ENCODE data around the gene NPHP4.
"Not testable (repeated sequence)": the region's sequence is repeated elsewhere in the genome, so short reads cannot be mapped to it uniquely, and the experiment has no call there.

The NPHP4 gene

GRCh38 chr1:6022193-6022592 lies 30.0 kb upstream of the NPHP4 start:
- DNase-seq: no peak

- DNase-seq: no peak
Measured at GRCh38 chr1:6019166-6019845, 27.1 kb upstream of the NPHP4 start.

- not testable (repeated sequence) for DNase-seq
Measured at GRCh38 chr1:6017654-6018053, 25.4 kb upstream of the NPHP4 start.

- no peak for DNase-seq
Measured at GRCh38 chr1:6016191-6016865, 24.1 kb upstream of the NPHP4 start.

GRCh38 chr1:6014130-6014999 lies 22.1 kb upstream of the NPHP4 start:
- no peak for DNase-seq

GRCh38 chr1:6013491-6013890 lies 21.3 kb upstream of the NPHP4 start:
- no peak for DNase-seq

- no peak for DNase-seq
Measured at GRCh38 chr1:6012529-6013318, 20.5 kb upstream of the NPHP4 start.

GRCh38 chr1:6011946-6012258 lies 19.7 kb upstream of the NPHP4 start:
- no peak for DNase-seq

GRCh38 chr1:6011161-6011945 lies 19.1 kb upstream of the NPHP4 start:
- DNase-seq: no peak

- DNase-seq: no peak
Measured at GRCh38 chr1:6010554-6010953, 18.3 kb upstream of the NPHP4 start.

GRCh38 chr1:6009120-6010040 lies 17.2 kb upstream of the NPHP4 start:
- DNase-seq: no peak

- DNase-seq: no peak
Measured at GRCh38 chr1:6008696-6009095, 16.5 kb upstream of the NPHP4 start.

- DNase-seq: no peak
Measured at GRCh38 chr1:6008084-6008415, 15.8 kb upstream of the NPHP4 start.

- no peak for DNase-seq
Measured at GRCh38 chr1:6007318-6008083, 15.3 kb upstream of the NPHP4 start.

- DNase-seq: no peak
Measured at GRCh38 chr1:6006882-6007281, 14.7 kb upstream of the NPHP4 start.

- DNase-seq: no peak
Measured at GRCh38 chr1:6005276-6005917, 13.2 kb upstream of the NPHP4 start.

- no peak for DNase-seq
Measured at GRCh38 chr1:6004412-6005123, 12.3 kb upstream of the NPHP4 start.

GRCh38 chr1:6003568-6004411 lies 11.6 kb upstream of the NPHP4 start:
- no peak for DNase-seq

Measured in amniotic stem cell (primary cell).